ENCODE results near the gene RDH16. TPM values are rescaled to one million over a fixed set of nuclear protein-coding genes. Genes with fewer than 3 reads are reported as not detected.

RDH16 gene
- total RNA-seq, 1 experiment from 2014 or later = 0.39 TPM

DNA sequence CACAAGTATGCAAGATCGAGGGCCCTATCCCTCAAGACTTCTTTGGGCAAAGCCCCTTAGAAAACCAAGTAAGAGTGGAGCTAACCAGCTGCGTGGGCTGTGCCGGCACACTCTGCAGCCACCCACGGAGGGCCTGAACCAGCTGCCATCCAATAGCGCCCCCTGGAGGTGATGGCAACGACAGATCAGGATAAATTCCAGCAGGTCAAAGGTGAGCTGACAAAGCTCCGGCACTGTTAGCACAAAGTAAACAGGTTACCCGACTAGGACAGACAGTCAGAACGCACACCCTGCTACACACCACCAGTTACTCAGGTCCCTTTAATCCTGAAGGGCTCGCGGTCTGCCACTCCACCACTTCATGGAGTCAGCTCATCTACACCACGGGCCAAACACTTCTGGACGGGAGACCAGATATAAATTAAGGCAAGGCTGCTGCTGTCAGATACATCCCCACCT, 44.1 kb upstream of the RDH16 start:
- no peak overlapping the region for H4K91ac ChIP-seq (ENCODE audit: insufficient read length, low read depth, low read length)
- no peaks in the 10 kb centered on the region for H3K9me3 ChIP-seq (ENCODE audit: control insufficient read depth, low read depth, low read length)
- no peaks in the 10 kb centered on the region for H3K27me3 ChIP-seq (ENCODE audit: insufficient read depth, low read length)
- Mint-ChIP-seq H3K27ac (peak overlapping the region in 1 of 3 experiments; percentile 75; a peak in 2 of 7 replicates), H3K4me1 (peaks cover 13 to 14% of the 10 kb centered on the region in 2 experiments), H3K36me3 (ENCODE audit: insufficient read depth in 1 of 3, low read depth in 3 of 3) (peaks cover 28 to 57% (median 57%) of the 10 kb centered on the region in 3 experiments), H3K9me3 (no peaks in the 10 kb centered on the region), H3K4me3 (no peak overlapping the region), H3K27me3 (ENCODE audit: low read depth) (no peaks in the 10 kb centered on the region)
- no peak overlapping the region for H3K4me2 ChIP-seq (ENCODE audit: insufficient read depth, insufficient read length, low read length)
- no peak overlapping the region for H2BK20ac ChIP-seq (ENCODE audit: low read depth, low read length, poor library complexity, severe bottlenecking)
- H3K23ac ChIP-seq (ENCODE audit: insufficient read length, low read depth, low read length) = no peak overlapping the region
- H3K18ac ChIP-seq (ENCODE audit: insufficient read length, low read depth, low read length) = no peak overlapping the region
- H4K20me1 ChIP-seq (ENCODE audit: control insufficient read depth, insufficient read depth, insufficient read length) = no peaks in the 10 kb centered on the region
- no peak overlapping the region for H2BK5ac ChIP-seq (ENCODE audit: insufficient read length, low read length)
- DNase-seq = peak; percentile 83
- no peak overlapping the region for H3T11ph ChIP-seq (ENCODE audit: low read length)
- H2BK15ac ChIP-seq (ENCODE audit: low read depth, low read length) = no peak overlapping the region
- H2BK120ac ChIP-seq (ENCODE audit: low read depth, low read length, poor library complexity, severe bottlenecking) = no peak overlapping the region
- no peaks in the 10 kb centered on the region for H3K23me2 ChIP-seq (ENCODE audit: insufficient read length, low read depth, low read length, poor library complexity, severe bottlenecking)
- TF ChIP-seq, protein P1, sequence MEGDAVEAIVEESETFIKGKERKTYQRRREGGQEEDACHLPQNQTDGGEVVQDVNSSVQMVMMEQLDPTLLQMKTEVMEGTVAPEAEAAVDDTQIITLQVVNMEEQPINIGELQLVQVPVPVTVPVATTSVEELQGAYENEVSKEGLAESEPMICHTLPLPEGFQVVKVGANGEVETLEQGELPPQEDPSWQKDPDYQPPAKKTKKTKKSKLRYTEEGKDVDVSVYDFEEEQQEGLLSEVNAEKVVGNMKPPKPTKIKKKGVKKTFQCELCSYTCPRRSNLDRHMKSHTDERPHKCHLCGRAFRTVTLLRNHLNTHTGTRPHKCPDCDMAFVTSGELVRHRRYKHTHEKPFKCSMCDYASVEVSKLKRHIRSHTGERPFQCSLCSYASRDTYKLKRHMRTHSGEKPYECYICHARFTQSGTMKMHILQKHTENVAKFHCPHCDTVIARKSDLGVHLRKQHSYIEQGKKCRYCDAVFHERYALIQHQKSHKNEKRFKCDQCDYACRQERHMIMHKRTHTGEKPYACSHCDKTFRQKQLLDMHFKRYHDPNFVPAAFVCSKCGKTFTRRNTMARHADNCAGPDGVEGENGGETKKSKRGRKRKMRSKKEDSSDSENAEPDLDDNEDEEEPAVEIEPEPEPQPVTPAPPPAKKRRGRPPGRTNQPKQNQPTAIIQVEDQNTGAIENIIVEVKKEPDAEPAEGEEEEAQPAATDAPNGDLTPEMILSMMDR (conservative IDR thresholded peaks at IDR 0.05) = peak; percentile 92
- H3K27ac ChIP-seq (ENCODE audit: insufficient read length, low read depth, low read length) = no peak overlapping the region
- H2AK5ac ChIP-seq (ENCODE audit: insufficient read length, low read length) = no peak overlapping the region
- peaks cover 3% of the 10 kb centered on the region for H3K79me2 ChIP-seq (ENCODE audit: insufficient read depth, low read length)
- H3K56ac ChIP-seq (ENCODE audit: insufficient read length, low read depth, low read length) = no peak overlapping the region
- H2AFZ ChIP-seq (ENCODE audit: low read length) = no peak overlapping the region
- H4K8ac ChIP-seq (replicated peaks; ENCODE audit: insufficient read length, low read depth, low read length) = no peak overlapping the region
- H3K14ac ChIP-seq (ENCODE audit: insufficient read depth, low read length) = no peak overlapping the region
- WGBS (ENCODE audit: extremely low coverage, insufficient read length, low lambda C conversion rate) = no CpG with 5 or more reads among the region's 13 CpGs
- H3K4ac ChIP-seq (ENCODE audit: low read depth, low read length) = no peak overlapping the region
- H3K4me1 ChIP-seq (ENCODE audit: insufficient read depth, low read length) = no peaks in the 10 kb centered on the region
- no peak overlapping the region for H3K9ac ChIP-seq (ENCODE audit: extremely low read depth, insufficient read length, low read length)
- no peak overlapping the region for H2BK12ac ChIP-seq (ENCODE audit: insufficient read length, low read depth, low read length)
- peaks cover 18% of the 10 kb centered on the region for H3K79me1 ChIP-seq (ENCODE audit: insufficient read depth, low read depth, low read length, poor library complexity, severe bottlenecking)
- H4K5ac ChIP-seq (ENCODE audit: insufficient read length, low read depth, low read length) = no peak overlapping the region
